Activated naive CD8-positive, alpha-beta T cell (primary cell): ENCODE data around the gene BCKDHA.
"Not testable (repeated sequence)": the region's sequence is repeated elsewhere in the genome, so short reads cannot be mapped to it uniquely, and the experiment has no call there.

Source experiments
- H3K27ac Mint-ChIP-seq: one replicate; pipeline ENCODE4 v1.8.0; 2021; ENCODE audit warnings: mixed read lengths
- H3K27me3 Mint-ChIP-seq: one replicate; pipeline ENCODE4 v1.8.0; 2021; ENCODE audit warnings: mixed read lengths
- H3K36me3 Mint-ChIP-seq: one replicate; pipeline ENCODE4 v1.8.0; 2021; ENCODE audit warnings: mixed read lengths
- H3K4me1 Mint-ChIP-seq: one replicate; pipeline ENCODE4 v1.8.0; 2021; ENCODE audit warnings: low read depth, mixed read lengths
- H3K4me3 Mint-ChIP-seq: one replicate; pipeline ENCODE4 v1.8.0; 2021; ENCODE audit warnings: mild to moderate bottlenecking, mixed read lengths
- H3K9me3 Mint-ChIP-seq: one replicate; pipeline ENCODE4 v1.8.0; 2021; ENCODE audit warnings: low read depth, mixed read lengths

BCKDHA gene

GRCh38 chr19:41408256-41408655, 10.6 kb downstream of the BCKDHA start:
- Mint-ChIP-seq H3K36me3 (peaks cover 2% of the 10 kb centered on the region), H3K9me3 (no peaks in the 10 kb centered on the region), H3K4me3 (no peak overlapping the region), H3K27me3 (no peaks in the 10 kb centered on the region), H3K27ac (no peak overlapping the region), H3K4me1 (peaks cover 16% of the 10 kb centered on the region)

GRCh38 chr19:41408846-41409245, 11.2 kb downstream of the BCKDHA start:
- not testable (repeated sequence) for H3K27ac Mint-ChIP-seq, H3K4me3 Mint-ChIP-seq, H3K36me3 Mint-ChIP-seq, H3K9me3 Mint-ChIP-seq, H3K27me3 Mint-ChIP-seq
- peaks cover 14% of the 10 kb centered on the region for H3K4me1 Mint-ChIP-seq

- Mint-ChIP-seq H3K4me1 (peaks cover 14% of the 10 kb centered on the region), H3K36me3 (peaks cover 2% of the 10 kb centered on the region), H3K4me3 (no peak overlapping the region), H3K9me3 (no peaks in the 10 kb centered on the region), H3K27me3 (no peaks in the 10 kb centered on the region), H3K27ac (no peak overlapping the region)
These were observed 11.7 kb downstream of the BCKDHA start for GRCh38 chr19:41409288-41409687.

GRCh38 chr19:41410336-41411054, 12.9 kb downstream of the BCKDHA start:
- Mint-ChIP-seq H3K36me3 (peaks cover 2% of the 10 kb centered on the region), H3K27me3 (no peaks in the 10 kb centered on the region), H3K4me1 (peaks cover 11% of the 10 kb centered on the region), H3K9me3 (no peaks in the 10 kb centered on the region), H3K4me3 (no peak overlapping the region), H3K27ac (no peak overlapping the region)

GRCh38 chr19:41411100-41411967, 13.7 kb downstream of the BCKDHA start:
- no peaks in the 10 kb centered on the region for H3K9me3 Mint-ChIP-seq
- no peak overlapping the region for H3K27ac Mint-ChIP-seq
- H3K36me3 Mint-ChIP-seq = peaks cover 2% of the 10 kb centered on the region
- no peaks in the 10 kb centered on the region for H3K27me3 Mint-ChIP-seq
- H3K4me1 Mint-ChIP-seq = peaks cover 11% of the 10 kb centered on the region
- no peak overlapping the region for H3K4me3 Mint-ChIP-seq

GRCh38 chr19:41411968-41412265, 14.3 kb downstream of the BCKDHA start:
- Mint-ChIP-seq H3K4me1 (peaks cover 11% of the 10 kb centered on the region), H3K27ac (no peak overlapping the region), H3K9me3 (no peaks in the 10 kb centered on the region)

GRCh38 chr19:41412953-41413352, 15.3 kb downstream of the BCKDHA start:
- H3K27ac Mint-ChIP-seq = no peak overlapping the region

More at GRCh38 chr19:41411968-41412265, 14.3 kb downstream of the BCKDHA start:
- no peaks in the 10 kb centered on the region for H3K27me3 Mint-ChIP-seq
- H3K36me3 Mint-ChIP-seq = peaks cover 2% of the 10 kb centered on the region
- no peak overlapping the region for H3K4me3 Mint-ChIP-seq

GRCh38 chr19:41413947-41414346, 16.3 kb downstream of the BCKDHA start:
- Mint-ChIP-seq H3K9me3 (no peaks in the 10 kb centered on the region), H3K27ac (no peak overlapping the region)

More at GRCh38 chr19:41412953-41413352, 15.3 kb downstream of the BCKDHA start:
- H3K9me3 Mint-ChIP-seq = no peaks in the 10 kb centered on the region
- peaks cover 9% of the 10 kb centered on the region for H3K4me1 Mint-ChIP-seq
- H3K4me3 Mint-ChIP-seq = no peak overlapping the region
- peaks cover 2% of the 10 kb centered on the region for H3K36me3 Mint-ChIP-seq
- no peaks in the 10 kb centered on the region for H3K27me3 Mint-ChIP-seq

GRCh38 chr19:41414461-41414860, 16.8 kb downstream of the BCKDHA start:
- peaks cover 6% of the 10 kb centered on the region for H3K4me1 Mint-ChIP-seq
- no peaks in the 10 kb centered on the region for H3K9me3 Mint-ChIP-seq
- H3K27ac Mint-ChIP-seq = no peak overlapping the region
- no peak overlapping the region for H3K4me3 Mint-ChIP-seq
- no peaks in the 10 kb centered on the region for H3K27me3 Mint-ChIP-seq
- H3K36me3 Mint-ChIP-seq = peaks cover 2% of the 10 kb centered on the region

More at GRCh38 chr19:41413947-41414346, 16.3 kb downstream of the BCKDHA start:
- Mint-ChIP-seq H3K27me3 (no peaks in the 10 kb centered on the region), H3K36me3 (peaks cover 2% of the 10 kb centered on the region), H3K4me1 (peaks cover 9% of the 10 kb centered on the region), H3K4me3 (no peak overlapping the region)

GRCh38 chr19:41415154-41415571, 17.5 kb downstream of the BCKDHA start:
- no peak overlapping the region for H3K4me3 Mint-ChIP-seq
- peaks cover 2% of the 10 kb centered on the region for H3K36me3 Mint-ChIP-seq
- H3K4me1 Mint-ChIP-seq = peaks cover under 1% of the 10 kb centered on the region
- H3K9me3 Mint-ChIP-seq = no peaks in the 10 kb centered on the region
- no peaks in the 10 kb centered on the region for H3K27me3 Mint-ChIP-seq
- H3K27ac Mint-ChIP-seq = no peak overlapping the region

GRCh38 chr19:41416194-41416674, 18.6 kb downstream of the BCKDHA start:
- H3K27ac Mint-ChIP-seq = no peak overlapping the region
- H3K27me3 Mint-ChIP-seq = no peaks in the 10 kb centered on the region
- H3K9me3 Mint-ChIP-seq = no peaks in the 10 kb centered on the region
- H3K4me3 Mint-ChIP-seq = no peak overlapping the region
- no peaks in the 10 kb centered on the region for H3K4me1 Mint-ChIP-seq
- H3K36me3 Mint-ChIP-seq = peaks cover 2% of the 10 kb centered on the region

- Mint-ChIP-seq H3K9me3 (no peaks in the 10 kb centered on the region), H3K4me3 (no peak overlapping the region), H3K27me3 (no peaks in the 10 kb centered on the region), H3K36me3 (no peaks in the 10 kb centered on the region), H3K4me1 (no peaks in the 10 kb centered on the region), H3K27ac (peak overlapping the region; percentile 22)
These were observed 22.7 kb downstream of the BCKDHA start for GRCh38 chr19:41420101-41420880.

- Mint-ChIP-seq H3K36me3 (no peaks in the 10 kb centered on the region), H3K4me3 (no peak overlapping the region), H3K4me1 (peaks cover 2% of the 10 kb centered on the region), H3K27me3 (no peaks in the 10 kb centered on the region), H3K27ac (no peak overlapping the region), H3K9me3 (no peaks in the 10 kb centered on the region)
These were observed 23.7 kb downstream of the BCKDHA start for GRCh38 chr19:41421314-41421713.

GRCh38 chr19:41421973-41422372, 24.4 kb downstream of the BCKDHA start:
- Mint-ChIP-seq H3K4me1 (peaks cover 4% of the 10 kb centered on the region), H3K36me3 (no peaks in the 10 kb centered on the region), H3K4me3 (no peak overlapping the region), H3K27me3 (no peaks in the 10 kb centered on the region), H3K9me3 (no peaks in the 10 kb centered on the region), H3K27ac (no peak overlapping the region)

- no peaks in the 10 kb centered on the region for H3K36me3 Mint-ChIP-seq
- H3K27me3 Mint-ChIP-seq = no peaks in the 10 kb centered on the region
- H3K4me1 Mint-ChIP-seq = peaks cover 6% of the 10 kb centered on the region
- no peaks in the 10 kb centered on the region for H3K9me3 Mint-ChIP-seq
- H3K4me3 Mint-ChIP-seq = no peak overlapping the region
- H3K27ac Mint-ChIP-seq = no peak overlapping the region
These were observed 24.8 kb downstream of the BCKDHA start for GRCh38 chr19:41422456-41422855.
